GM12878 (cell line): ENCODE measurements around the gene DPPA2. TPM values are rescaled to one million over a fixed set of nuclear protein-coding genes. Genes with fewer than 3 reads are reported as not detected.

Source experiments
- ATAC-seq: fragments of 200-7000 bp; cut with Tn5 transposase; 3 replicates; pipeline ENCODE4 v1.9.1; 2020; ENCODE audit warnings: mild to moderate bottlenecking, moderate library complexity
- BruUV-seq: library from RNA; stranded (reverse); fragments of 400-500 nt; replicated peaks from 2 replicates; lab custom pipeline; 2021; lab: Mats Ljungman, UMichigan
- CTCF ChIA-PET: fragments of 300-600 bp; sonication (Branson Sonifier 250); formaldehyde crosslinking; extraction: SDS; loops from one replicate; lab custom pipeline; 2021; ENCODE audit warnings: inconsistent platforms; lab: Yijun Ruan, JAX
- POLR2A ChIA-PET: fragments of 350-600 bp; formaldehyde crosslinking; extraction: SDS; loops from one replicate; lab custom pipeline; 2021; ENCODE audit warnings: inconsistent platforms; lab: Charles Lee
- RAD21 ChIA-PET: fragments of 300-600 bp; sonication (Branson Sonifier 250); formaldehyde crosslinking; loops from one replicate; lab custom pipeline; 2023; ENCODE audit warnings: antibody characterized with exemption; ENCODE audit not compliant: unreplicated experiment; lab: Charles Lee
- SMC1A ChIA-PET: fragments of 300-600 bp; sonication (Branson Sonifier 250); formaldehyde crosslinking; loops from one replicate; lab custom pipeline; 2023; ENCODE audit not compliant: unreplicated experiment, uncharacterized antibody; lab: Charles Lee
- DNase-seq: peaks from one replicate; pipeline ENCODE4 v3.0.0-alpha.2; 2011; ENCODE audit warnings: low read depth, low spot score
- FAIRE-seq: peaks from 3 replicates; lab custom pipeline; 2011; peaks lifted over from hg19 to GRCh38; lab: Jason Lieb, UNC
- H2AFZ ChIP-seq: 2 replicates; pipeline ENCODE4 v1.6.0; 2011; ENCODE audit warnings: low read depth, low read length, control low read depth; ENCODE audit not compliant: control insufficient read depth
- H3K27ac ChIP-seq: 2 replicates; pipeline ENCODE4 v1.5.1; 2011; ENCODE audit warnings: control low read depth; ENCODE audit not compliant: control insufficient read depth, insufficient read depth
- H3K27me3 ChIP-seq, 2 experiments: replicated peaks in 1 of 2; 2 replicates each; pipeline versions ENCODE4 v1.6.0 to v1.6.1; 2011; ENCODE audit warnings: low read length in 1 of 2; ENCODE audit not compliant: control insufficient read depth in 2 of 2, insufficient read depth in 2 of 2
- H3K36me3 ChIP-seq, 2 experiments: 2 replicates each; pipeline ENCODE4 v1.5.1; 2011; ENCODE audit warnings: low read length in 1 of 2; ENCODE audit not compliant: control insufficient read depth in 2 of 2, insufficient read depth in 2 of 2
- H3K4me1 ChIP-seq: 2 replicates; pipeline ENCODE4 v1.6.1; 2011; ENCODE audit warnings: mild to moderate bottlenecking, low read length, moderate library complexity, mixed read lengths; ENCODE audit not compliant: control insufficient read depth, insufficient read depth
- H3K4me2 ChIP-seq: 2 replicates; pipeline ENCODE4 v1.6.0; 2011; ENCODE audit warnings: control low read depth; ENCODE audit not compliant: control insufficient read depth, insufficient read depth
- H3K4me3 ChIP-seq: fragments of 200-600 bp; sonication (generic); 2 replicates; pipeline ENCODE4 v1.5.1; 2016
- H3K79me2 ChIP-seq: 2 replicates; pipeline ENCODE4 v1.6.0; 2011; ENCODE audit warnings: low read length; ENCODE audit not compliant: control insufficient read depth, insufficient read depth
- H3K9ac ChIP-seq: 2 replicates; pipeline ENCODE4 v1.8.0; 2011; ENCODE audit warnings: low read length, control low read depth, mixed read lengths; ENCODE audit not compliant: control insufficient read depth, insufficient read depth
- H3K9me3 ChIP-seq: replicated peaks from 3 replicates; pipeline ENCODE4 v1.5.1; 2011; ENCODE audit warnings: mild to moderate bottlenecking, low read length; ENCODE audit not compliant: control insufficient read depth, insufficient read depth
- H4K20me1 ChIP-seq: 2 replicates; pipeline ENCODE4 v1.6.0; 2011; ENCODE audit not compliant: control insufficient read depth, insufficient read depth
- BCL11A ChIP-seq: IDR thresholded peaks from 2 replicates; pipeline ENCODE4 v1.6.1; 2011; ENCODE audit warnings: low read depth, low read length
- BHLHE40 ChIP-seq, 2 experiments: fragments of 450-650 bp in 1 of 2; IDR thresholded peaks; 2 replicates each; pipeline ENCODE4 v1.6.1; 2011 to 2017; ENCODE audit warnings: low read depth in 2 of 2, borderline replicate concordance in 1 of 2, improper control_type of control experiment in 1 of 2, low read length in 1 of 2, mild to moderate bottlenecking in 1 of 2
- BMI1 ChIP-seq: fragments of 450-650 bp; IDR thresholded peaks from 2 replicates; pipeline ENCODE4 v1.6.1; 2016; ENCODE audit warnings: mild to moderate bottlenecking, moderate library complexity, borderline replicate concordance
- CREB1 ChIP-seq: IDR thresholded peaks from 2 replicates; pipeline ENCODE4 v1.6.1; 2012; ENCODE audit warnings: low read depth, mild to moderate bottlenecking, inconsistent platforms
- EZH2 ChIP-seq: IDR thresholded peaks from 2 replicates; pipeline ENCODE4 v1.6.1; 2012; ENCODE audit warnings: low read depth, mild to moderate bottlenecking, control low read depth, inconsistent platforms, low read length, borderline replicate concordance; ENCODE audit not compliant: control insufficient read depth
- FOXK2 ChIP-seq: fragments of 450-650 bp; IDR thresholded peaks from 2 replicates; pipeline ENCODE4 v1.6.1; 2017; ENCODE audit warnings: mild to moderate bottlenecking, moderate library complexity
- HDAC2 ChIP-seq: fragments of 200-600 bp; sonication (generic); IDR thresholded peaks from 2 replicates; pipeline ENCODE4 v1.6.1; 2017
- PKNOX1 ChIP-seq: fragments of 450-650 bp; IDR thresholded peaks from 2 replicates; pipeline ENCODE4 v1.6.1; 2016; ENCODE audit warnings: mild to moderate bottlenecking
- SKIL ChIP-seq: fragments of 450-650 bp; IDR thresholded peaks from 2 replicates; pipeline ENCODE4 v1.6.1; 2017; ENCODE audit warnings: mild to moderate bottlenecking, low read depth, inconsistent platforms; ENCODE audit not compliant: poor library complexity, severe bottlenecking
- SPI1 ChIP-seq: IDR thresholded peaks from 2 replicates; pipeline ENCODE4 v1.6.1; 2011; ENCODE audit warnings: low read depth, mild to moderate bottlenecking, low read length, moderate library complexity, borderline replicate concordance; ENCODE audit not compliant: insufficient read depth
- ZZZ3 ChIP-seq: IDR thresholded peaks from 2 replicates; pipeline ENCODE4 v1.6.1; 2011; ENCODE audit warnings: low read depth; ENCODE audit not compliant: control insufficient read depth, insufficient read length
- WGBS: methylation state at CpG from one replicate; pipeline ENCODE4 v1.1.6; 2016; ENCODE audit warnings: low lambda C conversion rate; ENCODE audit not compliant: insufficient replicate concordance, insufficient coverage; ENCODE audit errors: missing lambda C conversion rate; 5-methylcytosine and 5-hydroxymethylcytosine counted together
- in situ Hi-C: fragments of 300-500 bp; cut with MboI; formaldehyde crosslinking; loops from 9 replicates; pipeline ENCODE4 v1.14.3; 2018; ENCODE audit warnings: mixed read lengths
- intact Hi-C: fragments of 100-400 bp; cut with micrococcal nuclease; formaldehyde crosslinking; loops from one replicate; pipeline ENCODE4 v1.14.2; 2022; ENCODE audit not compliant: unreplicated experiment
- polyA plus RNA-seq, 11 experiments: library from polyadenylated mRNA; depleted of rRNA in 4 of 11; unstranded in 6 of 11; stranded (reverse) in 5 of 11; fragments of >200 nt; fragmentation: Nextera tagmentation in 4 of 11; fragmentation: Illumina TruSeq in 1 of 11; extraction: Ambion mirVana in 4 of 11; extraction: Trizol in 1 of 11; gene quantifications; 1 replicate in 1 of 11; 2 replicates in 10 of 11; pipeline versions ENCODE4 v1.2.1 to v1.2.3, GENCODE V29; 2011 to 2016; ENCODE audit warnings: inconsistent platforms in 2 of 11, missing spikeins in 2 of 11, low read depth in 1 of 11
- total RNA-seq, 4 experiments: library from RNA; depleted of rRNA in 3 of 4; stranded (reverse); fragments of >200 nt in 3 of 4; fragmentation: Illumina TruSeq in 1 of 4; extraction: Trizol in 1 of 4; gene quantifications; 2 replicates each; pipeline versions ENCODE4 v1.2.1 to v1.2.3, GENCODE V29; 2013 to 2021
- TF ChIP-seq, protein P1 (sequence below): IDR thresholded peaks from 2 replicates; pipeline ENCODE4 v1.6.1; 2012; ENCODE audit warnings: mild to moderate bottlenecking, low read depth, low read length

Gene DPPA2
- total and polyA plus RNA-seq, 10 of the 15 experiments (the other 5 are each of a cell fraction or from before 2014, with no cell fraction given): not detected

DNA sequence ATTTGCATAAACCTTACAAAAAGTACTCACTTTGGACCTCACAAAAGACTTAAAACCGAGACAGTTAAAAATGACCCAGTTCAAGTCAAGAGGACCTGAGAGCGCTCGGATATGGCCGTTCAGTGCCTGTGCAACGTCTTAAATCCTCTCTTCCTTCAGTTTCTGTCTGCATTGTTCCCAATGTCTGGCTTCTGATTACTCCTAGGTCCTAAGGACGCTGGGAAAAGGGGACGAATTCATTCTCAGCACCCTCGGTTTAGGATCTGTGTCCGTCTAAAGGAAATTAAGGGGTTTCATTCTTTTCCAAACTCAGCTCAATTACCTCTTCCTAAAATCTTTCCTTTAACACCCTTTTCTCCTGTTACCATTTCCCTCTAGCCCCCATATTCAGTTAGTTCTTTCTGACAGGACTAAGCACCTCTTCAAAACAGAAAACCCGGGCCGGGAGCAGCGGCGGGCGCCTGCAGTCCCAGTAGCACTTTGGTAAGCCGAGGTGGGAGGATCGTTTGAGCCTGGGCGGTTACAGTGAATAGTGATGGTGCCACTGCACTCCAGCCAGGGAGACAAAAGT, 20.1 kb upstream of the DPPA2 start:
- Histone ChIP-seq H3K27ac (no peak overlapping the region), H3K36me3 (no peaks in the 10 kb centered on the region), H3K27me3 (no peaks in the 10 kb centered on the region), H3K9me3 (no peaks in the 10 kb centered on the region), H3K4me1 (no peaks in the 10 kb centered on the region), H3K4me2 (no peak overlapping the region), H3K4me3 (no peak overlapping the region), H3K9ac (no peak overlapping the region), H3K79me2 (no peaks in the 10 kb centered on the region), H4K20me1 (no peaks in the 10 kb centered on the region), H2AFZ (no peak overlapping the region)
- ChIA-PET POLR2A (no interaction called here), SMC1A (no interaction called here), RAD21 (no interaction called here), CTCF (no interaction called here)
- no peak for TF ChIP-seq CREB1
- TF ChIP-seq HDAC2: no peak
- no peak for TF ChIP-seq BMI1
- no peak for TF ChIP-seq EZH2
- no peak for TF ChIP-seq SKIL
- no peak for TF ChIP-seq BHLHE40 (IDR thresholded peaks at IDR 0.05; ENCODE audit: borderline replicate concordance in 1 of 2, low read depth in 2 of 2, low read length in 1 of 2)
- TF ChIP-seq SPI1: no peak
- no peak for TF ChIP-seq ZZZ3
- no peak for TF ChIP-seq BCL11A
- no peak for TF ChIP-seq FOXK2
- TF ChIP-seq, protein P1, sequence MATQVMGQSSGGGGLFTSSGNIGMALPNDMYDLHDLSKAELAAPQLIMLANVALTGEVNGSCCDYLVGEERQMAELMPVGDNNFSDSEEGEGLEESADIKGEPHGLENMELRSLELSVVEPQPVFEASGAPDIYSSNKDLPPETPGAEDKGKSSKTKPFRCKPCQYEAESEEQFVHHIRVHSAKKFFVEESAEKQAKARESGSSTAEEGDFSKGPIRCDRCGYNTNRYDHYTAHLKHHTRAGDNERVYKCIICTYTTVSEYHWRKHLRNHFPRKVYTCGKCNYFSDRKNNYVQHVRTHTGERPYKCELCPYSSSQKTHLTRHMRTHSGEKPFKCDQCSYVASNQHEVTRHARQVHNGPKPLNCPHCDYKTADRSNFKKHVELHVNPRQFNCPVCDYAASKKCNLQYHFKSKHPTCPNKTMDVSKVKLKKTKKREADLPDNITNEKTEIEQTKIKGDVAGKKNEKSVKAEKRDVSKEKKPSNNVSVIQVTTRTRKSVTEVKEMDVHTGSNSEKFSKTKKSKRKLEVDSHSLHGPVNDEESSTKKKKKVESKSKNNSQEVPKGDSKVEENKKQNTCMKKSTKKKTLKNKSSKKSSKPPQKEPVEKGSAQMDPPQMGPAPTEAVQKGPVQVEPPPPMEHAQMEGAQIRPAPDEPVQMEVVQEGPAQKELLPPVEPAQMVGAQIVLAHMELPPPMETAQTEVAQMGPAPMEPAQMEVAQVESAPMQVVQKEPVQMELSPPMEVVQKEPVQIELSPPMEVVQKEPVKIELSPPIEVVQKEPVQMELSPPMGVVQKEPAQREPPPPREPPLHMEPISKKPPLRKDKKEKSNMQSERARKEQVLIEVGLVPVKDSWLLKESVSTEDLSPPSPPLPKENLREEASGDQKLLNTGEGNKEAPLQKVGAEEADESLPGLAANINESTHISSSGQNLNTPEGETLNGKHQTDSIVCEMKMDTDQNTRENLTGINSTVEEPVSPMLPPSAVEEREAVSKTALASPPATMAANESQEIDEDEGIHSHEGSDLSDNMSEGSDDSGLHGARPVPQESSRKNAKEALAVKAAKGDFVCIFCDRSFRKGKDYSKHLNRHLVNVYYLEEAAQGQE: no peak
- TF ChIP-seq PKNOX1: no peak
- intact Hi-C loops (no loop called here), in situ Hi-C loops (no loop called here)
- WGBS: 19% methylated on average over 17 of the region's 17 CpGs
- ATAC-seq: no peak
- no TSS peak for BruUV-seq
- no peak for FAIRE-seq
- DNase-seq: no peak
